GM21381 (cell line): ENCODE results near the gene GRIFIN.

Source experiments
- ATAC-seq: cut with Tn5 transposase; IDR thresholded peaks from one replicate; pipeline ENCODE4 v1.9.1; 2021; ENCODE audit warnings: mild to moderate bottlenecking, moderate library complexity; ENCODE audit not compliant: unreplicated experiment

GRIFIN gene

GRCh38 chr7:2513702-2514101, 37.5 kb upstream of the GRIFIN start:
- ATAC-seq, result no peak

- ATAC-seq, result no peak
These were observed 36.5 kb upstream of the GRIFIN start for GRCh38 chr7:2512713-2513112.

GRCh38 chr7:2512179-2512661, 36.0 kb upstream of the GRIFIN start:
- ATAC-seq, result no peak

GRCh38 chr7:2511769-2512168, 35.6 kb upstream of the GRIFIN start:
- no peak for ATAC-seq

GRCh38 chr7:2510909-2511768, 34.9 kb upstream of the GRIFIN start:
- no peak for ATAC-seq

- ATAC-seq, result no peak
These were observed 34.1 kb upstream of the GRIFIN start for GRCh38 chr7:2510130-2510776.

- no peak for ATAC-seq
These were observed 33.2 kb upstream of the GRIFIN start for GRCh38 chr7:2509298-2509906.

- peak; percentile 54 for ATAC-seq
These were observed 32.4 kb upstream of the GRIFIN start for GRCh38 chr7:2508327-2509215.

- no peak for ATAC-seq
These were observed 31.7 kb upstream of the GRIFIN start for GRCh38 chr7:2507917-2508306.

- no peak for ATAC-seq
These were observed 31.2 kb upstream of the GRIFIN start for GRCh38 chr7:2507208-2507916.

GRCh38 chr7:2505401-2505800, 29.2 kb upstream of the GRIFIN start:
- no peak for ATAC-seq

- ATAC-seq, result no peak
These were observed 28.7 kb upstream of the GRIFIN start for GRCh38 chr7:2504889-2505375.

- ATAC-seq, result no peak
These were observed 28.1 kb upstream of the GRIFIN start for GRCh38 chr7:2504128-2504888.

GRCh38 chr7:2503056-2503941, 27.1 kb upstream of the GRIFIN start:
- no peak for ATAC-seq

- no peak for ATAC-seq
These were observed 26.4 kb upstream of the GRIFIN start for GRCh38 chr7:2502647-2502966.

- no peak for ATAC-seq
These were observed 25.9 kb upstream of the GRIFIN start for GRCh38 chr7:2501947-2502646.

- no peak for ATAC-seq
These were observed 24.5 kb upstream of the GRIFIN start for GRCh38 chr7:2500701-2501100.
